SK-N-SH treated with all-trans-retinoic acid at 6 μM for 48 hours (cell line): ENCODE measurements around the gene PPP1R26.
"Not testable (repeated sequence)": the region's sequence is repeated elsewhere in the genome, so short reads cannot be mapped to it uniquely, and the experiment has no call there.

Source experiments
- ATAC-seq: fragments of 200-7000 bp; cut with Tn5 transposase; 3 replicates; pipeline ENCODE4 v1.9.1; 2020; ENCODE audit warnings: mild to moderate bottlenecking, moderate library complexity
- ARNTL ChIP-seq: fragments of 450-650 bp; formaldehyde crosslinking; IDR thresholded peaks from 2 replicates; pipeline ENCODE4 v1.5.0; 2020; ENCODE audit warnings: low read depth, mild to moderate bottlenecking, moderate library complexity, borderline replicate concordance
- BACH2 ChIP-seq: fragments of 250-450 bp; sonication (Bioruptor Pico); IDR thresholded peaks from 2 replicates; pipeline ENCODE4 v1.9.0; 2021; ENCODE audit warnings: mild to moderate bottlenecking, borderline replicate concordance
- CSDC2 ChIP-seq: fragments of 250-450 bp; sonication (Bioruptor Pico); IDR thresholded peaks from 2 replicates; pipeline ENCODE4 v1.5.0; 2020; ENCODE audit warnings: mild to moderate bottlenecking, moderate library complexity
- ESRRG ChIP-seq: fragments of 250-450 bp; sonication (Bioruptor Pico); IDR thresholded peaks from 2 replicates; pipeline ENCODE4 v1.6.1; 2021; ENCODE audit warnings: mild to moderate bottlenecking
- GLIS3 ChIP-seq: fragments of 250-450 bp; sonication (Bioruptor Pico); IDR thresholded peaks from 2 replicates; pipeline ENCODE4 v1.5.0; 2020; ENCODE audit warnings: mild to moderate bottlenecking, moderate library complexity
- ISL1 ChIP-seq: fragments of 250-450 bp; sonication (Bioruptor Pico); IDR thresholded peaks from 2 replicates; pipeline ENCODE4 v2.1.2; 2022; ENCODE audit warnings: mild to moderate bottlenecking, moderate library complexity
- OSR1 ChIP-seq: fragments of 250-450 bp; sonication (Bioruptor Pico); IDR thresholded peaks from 2 replicates; pipeline ENCODE4 v1.8.0; 2022; ENCODE audit warnings: moderate library complexity, mild to moderate bottlenecking, inconsistent platforms
- PPARA ChIP-seq: fragments of 250-450 bp; sonication (Bioruptor Pico); IDR thresholded peaks from 2 replicates; pipeline ENCODE4 v1.5.0; 2020; ENCODE audit warnings: mild to moderate bottlenecking, borderline replicate concordance
- TCF4 ChIP-seq: fragments of 250-450 bp; sonication (Bioruptor Pico); IDR thresholded peaks from 2 replicates; pipeline ENCODE4 v1.8.0; 2021; ENCODE audit warnings: mild to moderate bottlenecking, moderate library complexity, borderline replicate concordance
- ZC3H10 ChIP-seq: fragments of 250-450 bp; sonication (Bioruptor Pico); IDR thresholded peaks from 2 replicates; pipeline ENCODE4 v1.5.1; 2021; ENCODE audit warnings: mild to moderate bottlenecking, moderate library complexity
- ZFP3 ChIP-seq: fragments of 250-450 bp; sonication (Bioruptor Pico); IDR thresholded peaks from 2 replicates; pipeline ENCODE4 v1.5.0; 2020; ENCODE audit warnings: mild to moderate bottlenecking, moderate library complexity
- ZFP30 ChIP-seq: fragments of 450-650 bp; formaldehyde crosslinking; IDR thresholded peaks from 2 replicates; pipeline ENCODE4 v1.5.0; 2022; ENCODE audit warnings: mild to moderate bottlenecking, moderate library complexity
- ZNF70 ChIP-seq: fragments of 450-650 bp; formaldehyde crosslinking; IDR thresholded peaks from 2 replicates; pipeline ENCODE4 v1.5.0; 2020; ENCODE audit warnings: mild to moderate bottlenecking, moderate library complexity
- ZNF8 ChIP-seq: fragments of 450-650 bp; formaldehyde crosslinking; IDR thresholded peaks from 2 replicates; pipeline ENCODE4 v1.5.0; 2020; ENCODE audit warnings: mild to moderate bottlenecking, moderate library complexity
- TF ChIP-seq, protein P1 (sequence below): fragments of 250-450 bp; sonication (Bioruptor Pico); IDR thresholded peaks from 2 replicates; pipeline ENCODE4 v1.5.1; 2021; ENCODE audit warnings: mild to moderate bottlenecking, moderate library complexity
- TF ChIP-seq, protein P2 (sequence below): fragments of 250-450 bp; sonication (Bioruptor Pico); IDR thresholded peaks from 2 replicates; pipeline ENCODE4 v1.5.1; 2020; ENCODE audit warnings: low read depth, mild to moderate bottlenecking, moderate library complexity
- TF ChIP-seq, protein P3 (sequence below): fragments of 250-450 bp; sonication (Bioruptor Pico); IDR thresholded peaks from 2 replicates; pipeline ENCODE4 v1.8.0; 2021; ENCODE audit warnings: low read depth, mild to moderate bottlenecking, moderate library complexity, borderline replicate concordance

The PPP1R26 gene

DNA sequence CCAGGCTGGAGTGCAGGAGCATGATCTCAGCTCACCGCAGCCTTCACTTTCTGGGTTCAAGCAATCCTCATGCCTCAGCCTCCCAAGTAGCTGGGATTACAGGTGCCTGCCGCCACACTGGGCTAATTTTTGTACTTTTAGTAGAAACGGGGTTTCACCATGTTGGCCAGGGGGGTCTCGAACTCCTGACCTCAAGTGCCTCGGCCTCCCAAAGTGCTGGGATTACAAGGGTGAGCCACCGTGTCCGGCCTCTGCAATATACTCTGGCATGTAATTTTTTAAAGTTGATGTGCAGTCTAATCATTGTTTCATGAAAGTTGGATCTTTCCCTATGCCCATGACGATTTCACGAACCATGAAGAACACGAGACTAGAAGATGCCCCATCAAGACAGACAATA lies 28.6 kb upstream of the PPP1R26 start:
- ATAC-seq = no peak

DNA sequence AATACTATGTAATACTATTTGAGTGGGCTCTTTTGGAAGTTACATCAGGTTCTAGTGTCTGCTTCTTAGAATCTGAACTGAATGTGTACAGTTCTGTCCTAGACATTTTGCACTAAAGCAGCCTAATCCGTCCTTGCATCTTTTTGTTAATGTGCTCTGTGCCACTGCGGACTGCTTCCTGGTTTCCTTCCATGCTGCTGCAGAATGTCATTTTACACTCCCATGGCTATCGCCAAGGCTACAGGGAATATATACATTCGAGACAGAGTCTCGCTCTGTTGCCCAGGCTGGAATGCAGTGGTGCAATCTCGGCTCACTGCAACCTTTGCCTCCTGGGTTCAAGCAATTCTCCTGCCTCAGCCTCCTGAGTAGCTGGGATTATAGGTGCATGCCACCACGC lies 27.7 kb upstream of the PPP1R26 start:
- ATAC-seq = not testable (repeated sequence)

More for the DNA sequence above, 28.6 kb upstream of the PPP1R26 start:
- TF ChIP-seq CSDC2 (no peak), ZC3H10 (CRISPR knock-in tag) (no peak), ZFP3 (CRISPR knock-in tag) (no peak), BACH2 (no peak), TCF4 (CRISPR knock-in tag) (no peak), ESRRG (CRISPR knock-in tag) (no peak), ZNF70 (CRISPR knock-in tag) (no peak)
- TF ChIP-seq, protein P1, sequence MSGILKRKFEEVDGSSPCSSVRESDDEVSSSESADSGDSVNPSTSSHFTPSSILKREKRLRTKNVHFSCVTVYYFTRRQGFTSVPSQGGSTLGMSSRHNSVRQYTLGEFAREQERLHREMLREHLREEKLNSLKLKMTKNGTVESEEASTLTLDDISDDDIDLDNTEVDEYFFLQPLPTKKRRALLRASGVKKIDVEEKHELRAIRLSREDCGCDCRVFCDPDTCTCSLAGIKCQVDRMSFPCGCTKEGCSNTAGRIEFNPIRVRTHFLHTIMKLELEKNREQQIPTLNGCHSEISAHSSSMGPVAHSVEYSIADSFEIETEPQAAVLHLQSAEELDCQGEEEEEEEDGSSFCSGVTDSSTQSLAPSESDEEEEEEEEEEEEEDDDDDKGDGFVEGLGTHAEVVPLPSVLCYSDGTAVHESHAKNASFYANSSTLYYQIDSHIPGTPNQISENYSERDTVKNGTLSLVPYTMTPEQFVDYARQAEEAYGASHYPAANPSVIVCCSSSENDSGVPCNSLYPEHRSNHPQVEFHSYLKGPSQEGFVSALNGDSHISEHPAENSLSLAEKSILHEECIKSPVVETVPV (CRISPR knock-in tag) = no peak
- TF ChIP-seq, protein P2, sequence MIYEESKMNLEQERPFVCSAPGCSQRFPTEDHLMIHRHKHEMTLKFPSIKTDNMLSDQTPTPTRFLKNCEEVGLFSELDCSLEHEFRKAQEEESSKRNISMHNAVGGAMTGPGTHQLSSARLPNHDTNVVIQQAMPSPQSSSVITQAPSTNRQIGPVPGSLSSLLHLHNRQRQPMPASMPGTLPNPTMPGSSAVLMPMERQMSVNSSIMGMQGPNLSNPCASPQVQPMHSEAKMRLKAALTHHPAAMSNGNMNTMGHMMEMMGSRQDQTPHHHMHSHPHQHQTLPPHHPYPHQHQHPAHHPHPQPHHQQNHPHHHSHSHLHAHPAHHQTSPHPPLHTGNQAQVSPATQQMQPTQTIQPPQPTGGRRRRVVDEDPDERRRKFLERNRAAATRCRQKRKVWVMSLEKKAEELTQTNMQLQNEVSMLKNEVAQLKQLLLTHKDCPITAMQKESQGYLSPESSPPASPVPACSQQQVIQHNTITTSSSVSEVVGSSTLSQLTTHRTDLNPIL (CRISPR knock-in tag) = no peak

DNA sequence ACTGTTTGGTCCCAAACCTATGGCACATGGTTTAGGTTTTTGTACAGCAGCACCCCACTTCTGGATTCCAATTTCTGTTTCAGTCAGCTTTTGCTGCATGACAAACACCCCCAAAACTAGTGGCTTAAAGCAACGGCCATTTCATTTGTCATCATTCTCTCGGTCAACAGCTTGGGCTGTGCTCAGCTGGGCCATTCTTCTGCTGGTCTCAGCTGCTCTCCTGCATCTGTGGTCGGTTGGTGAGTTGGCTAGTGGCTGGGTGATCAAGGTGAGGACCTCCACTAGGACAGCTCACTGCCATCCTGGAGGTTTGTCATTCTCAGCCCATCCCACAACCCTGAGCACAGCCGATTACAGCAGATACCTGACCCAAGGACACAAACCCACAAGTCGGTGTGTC lies 24.8 kb upstream of the PPP1R26 start:
- no peak for TF ChIP-seq ISL1
- TF ChIP-seq, protein P3, sequence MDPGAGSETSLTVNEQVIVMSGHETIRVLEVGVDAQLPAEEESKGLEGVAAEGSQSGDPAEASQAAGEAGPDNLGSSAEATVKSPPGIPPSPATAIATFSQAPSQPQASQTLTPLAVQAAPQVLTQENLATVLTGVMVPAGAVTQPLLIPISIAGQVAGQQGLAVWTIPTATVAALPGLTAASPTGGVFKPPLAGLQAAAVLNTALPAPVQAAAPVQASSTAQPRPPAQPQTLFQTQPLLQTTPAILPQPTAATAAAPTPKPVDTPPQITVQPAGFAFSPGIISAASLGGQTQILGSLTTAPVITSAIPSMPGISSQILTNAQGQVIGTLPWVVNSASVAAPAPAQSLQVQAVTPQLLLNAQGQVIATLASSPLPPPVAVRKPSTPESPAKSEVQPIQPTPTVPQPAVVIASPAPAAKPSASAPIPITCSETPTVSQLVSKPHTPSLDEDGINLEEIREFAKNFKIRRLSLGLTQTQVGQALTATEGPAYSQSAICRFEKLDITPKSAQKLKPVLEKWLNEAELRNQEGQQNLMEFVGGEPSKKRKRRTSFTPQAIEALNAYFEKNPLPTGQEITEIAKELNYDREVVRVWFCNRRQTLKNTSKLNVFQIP (CRISPR knock-in tag) = no peak
- TF ChIP-seq PPARA (CRISPR knock-in tag) = no peak
- TF ChIP-seq, protein P1 (CRISPR knock-in tag) = no peak
- TF ChIP-seq ZNF8 (CRISPR knock-in tag) = no peak
- TF ChIP-seq ZFP3 (CRISPR knock-in tag) = no peak
- TF ChIP-seq GLIS3 = no peak
- ATAC-seq = no peak

DNA sequence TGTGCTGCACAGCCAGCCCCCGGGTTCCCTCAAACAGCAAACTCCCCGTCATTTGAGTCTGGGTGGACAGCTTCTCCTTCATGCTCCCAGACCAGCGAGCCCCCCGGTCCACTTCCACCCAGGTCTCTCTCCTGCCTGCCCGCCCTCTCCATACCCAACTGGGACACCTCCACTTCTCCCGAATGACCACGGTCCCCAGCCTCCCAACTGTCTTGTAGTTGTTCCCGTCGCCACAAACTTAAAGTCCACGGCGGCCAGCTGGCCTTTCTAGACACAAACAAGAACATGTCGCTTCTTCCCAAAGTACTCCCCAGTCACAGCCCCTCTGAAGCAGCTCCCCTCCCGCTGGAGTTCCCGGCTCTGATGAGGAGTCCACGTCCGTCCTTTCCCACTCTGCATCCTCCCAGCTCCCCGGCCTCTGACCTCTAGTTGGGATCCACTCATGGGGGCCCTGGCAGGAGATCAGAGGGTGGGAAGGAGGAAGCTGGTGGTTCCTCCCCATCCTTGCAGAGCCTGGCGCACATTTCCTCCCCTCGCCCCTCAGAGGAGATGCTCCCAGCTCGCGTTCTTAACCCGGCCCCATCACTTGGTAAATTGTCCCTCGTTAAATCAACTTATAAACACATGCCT lies 24.1 kb upstream of the PPP1R26 start:
- no peak for TF ChIP-seq CSDC2
- ATAC-seq = no peak

DNA sequence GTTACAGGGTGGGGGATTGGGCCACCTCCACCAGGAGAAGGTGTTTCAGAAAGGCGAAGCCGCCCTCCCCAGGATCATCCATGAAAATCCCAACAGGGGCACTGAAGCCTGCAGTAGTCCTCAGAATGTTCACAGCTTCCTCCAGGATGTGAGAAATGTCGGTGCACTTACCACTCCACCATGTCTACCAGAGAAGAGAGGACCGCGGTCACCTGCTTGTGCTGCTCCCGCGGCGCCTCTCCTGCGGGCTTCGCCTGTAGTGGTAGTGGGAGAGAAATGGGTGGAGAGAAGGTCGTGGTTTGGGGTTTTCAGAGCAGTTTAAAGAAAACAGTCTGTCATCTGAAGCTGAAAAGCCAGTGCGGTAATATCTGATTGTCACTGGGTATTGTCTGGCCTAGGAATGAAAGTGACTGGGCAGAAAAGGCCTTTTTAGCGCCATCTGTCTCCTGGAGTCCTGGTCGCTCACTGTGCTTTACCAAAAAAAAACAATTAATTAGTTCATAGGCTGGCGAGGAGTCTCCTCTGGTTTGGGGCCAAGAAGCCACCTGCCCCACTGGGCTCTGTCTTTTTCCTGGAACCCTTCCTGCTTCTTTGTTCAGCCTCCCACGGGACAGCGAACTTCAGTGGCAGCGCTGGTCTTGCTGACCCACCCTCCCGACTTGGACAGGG lies 23.0 kb upstream of the PPP1R26 start:
- ATAC-seq = no peak
- peak; percentile 33; the same call in 1 of the 2 replicates for TF ChIP-seq TCF4 (CRISPR knock-in tag)
- no peak for TF ChIP-seq OSR1 (CRISPR knock-in tag)
- TF ChIP-seq, all 23 proteins: peak for 1

DNA sequence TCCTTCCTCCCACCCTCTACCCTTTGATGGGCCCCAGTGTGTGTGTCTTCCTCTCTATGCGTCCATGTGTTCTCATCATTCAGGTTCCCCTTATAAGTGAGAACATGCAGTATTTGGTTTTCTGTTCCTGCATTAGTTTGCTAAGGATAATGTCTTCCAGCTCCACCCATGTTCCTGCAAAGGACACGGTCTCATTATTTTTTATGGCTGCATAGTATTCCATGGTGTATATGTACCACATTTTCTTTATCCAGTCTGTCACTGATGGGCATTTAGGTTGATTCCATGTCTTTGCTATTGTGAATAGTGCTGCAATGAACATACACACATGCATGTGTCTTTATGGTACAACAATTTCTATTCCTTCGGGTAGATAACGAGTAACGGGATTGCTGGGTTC lies 21.1 kb upstream of the PPP1R26 start:
- not testable (repeated sequence) for ATAC-seq

DNA sequence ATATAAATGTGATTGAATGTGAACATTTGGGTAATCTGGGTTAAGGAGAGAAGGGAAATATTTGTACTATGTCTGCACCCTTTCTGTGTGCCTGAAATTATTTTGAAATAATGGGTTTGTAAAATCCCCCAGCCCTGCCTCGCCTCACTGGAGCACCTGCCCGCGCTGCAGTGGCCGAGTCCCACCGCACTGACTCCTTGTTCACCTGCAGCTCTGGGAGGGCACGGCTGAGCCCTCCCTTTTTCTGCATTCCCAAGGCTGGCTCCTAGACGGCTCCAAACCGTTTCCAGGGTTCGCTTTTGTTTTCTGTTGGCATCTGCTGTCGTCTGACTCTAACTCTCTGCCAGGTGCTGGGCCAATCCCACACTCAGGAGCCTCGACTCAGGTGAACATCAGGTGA lies 17.6 kb upstream of the PPP1R26 start:
- TF ChIP-seq GLIS3 = no peak
- TF ChIP-seq, protein P2 (CRISPR knock-in tag) = no peak
- TF ChIP-seq ZNF70 (CRISPR knock-in tag) = no peak
- TF ChIP-seq ARNTL (CRISPR knock-in tag) = no peak
- TF ChIP-seq ZFP30 (CRISPR knock-in tag) = no peak
- TF ChIP-seq PPARA (CRISPR knock-in tag) = no peak
- no peak for TF ChIP-seq ISL1
- no peak for TF ChIP-seq BACH2
- no peak for ATAC-seq
